ENCODE results near the gene GARS1.
"Not testable (repeated sequence)": the region's sequence is repeated elsewhere in the genome, so short reads cannot be mapped to it uniquely, and the experiment has no call there.

The GARS1 gene

DNA sequence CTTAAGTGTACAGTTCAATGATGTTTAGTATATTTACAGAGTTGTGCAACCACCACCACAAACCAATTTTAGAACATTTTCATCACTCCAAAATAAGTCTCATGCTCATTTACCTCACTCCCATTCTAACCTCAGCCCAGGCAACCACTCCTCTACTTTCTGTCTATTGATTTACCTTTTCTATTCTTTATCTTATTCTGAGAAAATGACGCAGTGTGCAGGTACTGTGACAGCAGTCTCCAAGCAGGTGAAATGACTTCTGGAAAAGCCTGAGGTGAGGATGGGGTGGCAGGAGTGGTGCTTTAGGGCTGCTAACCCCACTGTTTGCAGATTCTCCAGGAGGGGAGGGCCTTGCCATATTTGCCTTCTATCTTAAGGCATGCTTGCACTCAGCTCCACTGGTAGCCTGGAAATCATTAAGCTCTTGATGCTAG lies 39.5 kb downstream of the GARS1 start:
- Histone ChIP-seq H3K27ac (ENCODE audit: low read depth, low read length) (no peak overlapping the region), H3K79me2 (ENCODE audit: control insufficient read depth, insufficient read depth, low read length) (no peaks in the 10 kb centered on the region), H3K36me3 (ENCODE audit: control insufficient read depth, insufficient read depth, low read length) (peaks cover 22% of the 10 kb centered on the region), H4K5ac (ENCODE audit: low read length) (no peak overlapping the region), H3K4me2 (ENCODE audit: low read length) (no peak overlapping the region), H3K4ac (ENCODE audit: low read depth, low read length) (no peak overlapping the region), H3K4me1 (ENCODE audit: control insufficient read depth, low read depth, low read length) (no peaks in the 10 kb centered on the region), H3K18ac (ENCODE audit: low read length) (no peak overlapping the region), H3K23ac (ENCODE audit: low read length) (no peak overlapping the region), H3K27me3 (ENCODE audit: insufficient read depth, low read length, poor library complexity) (no peaks in the 10 kb centered on the region), H4K8ac (ENCODE audit: low read depth, low read length) (no peak overlapping the region), H3K9ac (ENCODE audit: low read length) (no peak overlapping the region), H3K79me1 (ENCODE audit: low read length) (peaks cover 3% of the 10 kb centered on the region), H3K4me3 (ENCODE audit: low read length) (no peak overlapping the region), H3K56ac (ENCODE audit: low read length) (no peak overlapping the region), H2BK120ac (ENCODE audit: low read depth, low read length) (no peak overlapping the region), H2BK15ac (replicated peaks; ENCODE audit: low read depth) (no peak overlapping the region), H2BK5ac (ENCODE audit: low read length) (no peak overlapping the region), H2AK5ac (ENCODE audit: low read length) (no peak overlapping the region)
- no CpG with 5 or more reads among the region's 1 CpG for WGBS (ENCODE audit: extremely low coverage, insufficient coverage, low lambda C conversion rate)
- DNase-seq = no peak

DNA sequence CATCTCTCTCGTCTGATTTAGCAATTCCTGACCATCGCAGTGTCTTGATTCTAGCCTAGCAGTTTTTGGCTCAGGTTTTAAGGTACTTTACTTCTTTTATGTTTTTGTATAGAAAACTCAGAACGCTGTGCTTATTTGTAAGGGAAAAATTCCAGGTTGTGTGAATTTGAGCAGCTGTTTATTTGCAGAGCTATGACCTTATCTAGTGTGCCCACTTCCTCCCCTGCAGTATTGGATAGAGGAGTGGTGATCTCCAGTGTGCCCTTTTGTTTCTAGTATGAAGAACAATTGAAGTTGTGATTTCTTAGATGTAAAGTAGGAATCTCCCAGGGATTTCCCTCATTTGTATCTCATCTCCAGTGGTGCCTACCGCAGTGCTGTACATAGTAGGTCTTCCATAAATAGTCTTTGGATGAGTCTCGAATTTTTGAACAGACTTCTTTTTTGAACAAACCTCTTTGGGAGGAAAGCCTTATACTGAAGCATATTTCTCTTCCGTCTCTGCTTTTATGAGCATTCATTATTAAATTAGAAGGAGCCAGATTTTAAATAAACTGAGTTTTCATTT lies 40.0 kb downstream of the GARS1 start:
- DNase-seq = no peak
- WGBS (ENCODE audit: extremely low coverage, insufficient coverage, low lambda C conversion rate) = no CpG with 5 or more reads among the region's 6 CpGs
- Histone ChIP-seq H3K79me1 (ENCODE audit: low read length) (peaks cover 3% of the 10 kb centered on the region), H3K27me3 (ENCODE audit: insufficient read depth, low read length, poor library complexity) (no peaks in the 10 kb centered on the region), H2BK15ac (replicated peaks; ENCODE audit: low read depth) (no peak overlapping the region), H3K9ac (ENCODE audit: low read length) (no peak overlapping the region), H2AK5ac (ENCODE audit: low read length) (no peak overlapping the region), H3K79me2 (ENCODE audit: control insufficient read depth, insufficient read depth, low read length) (no peaks in the 10 kb centered on the region), H3K23ac (ENCODE audit: low read length) (no peak overlapping the region), H3K18ac (ENCODE audit: low read length) (no peak overlapping the region), H4K5ac (ENCODE audit: low read length) (no peak overlapping the region), H4K8ac (ENCODE audit: low read depth, low read length) (no peak overlapping the region), H2BK120ac (ENCODE audit: low read depth, low read length) (no peak overlapping the region), H3K56ac (ENCODE audit: low read length) (no peak overlapping the region), H3K4me1 (ENCODE audit: control insufficient read depth, low read depth, low read length) (no peaks in the 10 kb centered on the region), H3K36me3 (ENCODE audit: control insufficient read depth, insufficient read depth, low read length) (peaks cover 20% of the 10 kb centered on the region), H3K4me3 (ENCODE audit: low read length) (no peak overlapping the region), H3K27ac (ENCODE audit: low read depth, low read length) (no peak overlapping the region), H3K4me2 (ENCODE audit: low read length) (no peak overlapping the region), H3K4ac (ENCODE audit: low read depth, low read length) (no peak overlapping the region), H2BK5ac (ENCODE audit: low read length) (no peak overlapping the region)

DNA sequence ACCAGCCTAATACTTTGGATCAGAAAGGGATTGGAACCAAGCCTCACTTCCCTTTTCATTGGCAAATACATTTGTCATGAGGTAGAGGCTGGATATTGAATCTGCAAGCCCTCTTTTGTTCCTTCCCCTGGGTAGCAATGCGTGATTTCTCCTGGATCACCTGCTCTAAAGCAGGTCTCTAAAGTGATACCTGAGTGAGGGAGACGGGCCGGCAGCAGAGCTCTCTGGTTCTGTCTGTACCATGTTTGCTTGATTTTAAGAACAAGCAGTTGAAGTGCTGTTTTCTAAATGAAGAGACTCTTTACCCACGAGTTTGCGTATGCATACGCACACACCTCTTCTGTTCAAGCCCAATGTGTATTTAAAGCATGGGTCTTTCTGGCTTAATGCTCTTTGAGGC lies 41.1 kb downstream of the GARS1 start:
- Histone ChIP-seq H4K5ac (ENCODE audit: low read length) (no peak overlapping the region), H4K8ac (ENCODE audit: low read depth, low read length) (no peak overlapping the region), H3K4me3 (ENCODE audit: low read length) (no peak overlapping the region), H3K4me2 (ENCODE audit: low read length) (no peak overlapping the region), H3K23ac (ENCODE audit: low read length) (no peak overlapping the region), H2BK120ac (ENCODE audit: low read depth, low read length) (no peak overlapping the region), H3K18ac (ENCODE audit: low read length) (no peak overlapping the region), H3K9ac (ENCODE audit: low read length) (no peak overlapping the region), H3K36me3 (ENCODE audit: control insufficient read depth, insufficient read depth, low read length) (peaks cover 20% of the 10 kb centered on the region), H3K27ac (ENCODE audit: low read depth, low read length) (no peak overlapping the region), H2BK5ac (ENCODE audit: low read length) (no peak overlapping the region), H3K79me2 (ENCODE audit: control insufficient read depth, insufficient read depth, low read length) (no peaks in the 10 kb centered on the region), H3K79me1 (ENCODE audit: low read length) (peaks cover 3% of the 10 kb centered on the region), H2BK15ac (replicated peaks; ENCODE audit: low read depth) (no peak overlapping the region), H3K56ac (ENCODE audit: low read length) (no peak overlapping the region), H2AK5ac (ENCODE audit: low read length) (no peak overlapping the region), H3K27me3 (ENCODE audit: insufficient read depth, low read length, poor library complexity) (no peaks in the 10 kb centered on the region), H3K4me1 (ENCODE audit: control insufficient read depth, low read depth, low read length) (no peaks in the 10 kb centered on the region), H3K4ac (ENCODE audit: low read depth, low read length) (no peak overlapping the region)
- no peak for DNase-seq
- no CpG with 5 or more reads among the region's 6 CpGs for WGBS (ENCODE audit: extremely low coverage, insufficient coverage, low lambda C conversion rate)

- not testable (repeated sequence) for H3K9ac ChIP-seq (ENCODE audit: low read length); H3K79me1 ChIP-seq (ENCODE audit: low read length); H2BK15ac ChIP-seq (replicated peaks; ENCODE audit: low read depth); H3K36me3 ChIP-seq (ENCODE audit: control insufficient read depth, insufficient read depth, low read length); H3K4ac ChIP-seq (ENCODE audit: low read depth, low read length); H2AK5ac ChIP-seq (ENCODE audit: low read length); H3K4me3 ChIP-seq (ENCODE audit: low read length); H4K8ac ChIP-seq (ENCODE audit: low read depth, low read length); H3K27ac ChIP-seq (ENCODE audit: low read depth, low read length); H3K4me2 ChIP-seq (ENCODE audit: low read length); H3K23ac ChIP-seq (ENCODE audit: low read length); H3K27me3 ChIP-seq (ENCODE audit: insufficient read depth, low read length, poor library complexity); H3K4me1 ChIP-seq (ENCODE audit: control insufficient read depth, low read depth, low read length); H3K56ac ChIP-seq (ENCODE audit: low read length); H2BK5ac ChIP-seq (ENCODE audit: low read length); H3K18ac ChIP-seq (ENCODE audit: low read length); H3K79me2 ChIP-seq (ENCODE audit: control insufficient read depth, insufficient read depth, low read length); DNase-seq; H2BK120ac ChIP-seq (ENCODE audit: low read depth, low read length); H4K5ac ChIP-seq (ENCODE audit: low read length)
- WGBS (ENCODE audit: extremely low coverage, insufficient coverage, low lambda C conversion rate) = no CpG with 5 or more reads among the region's 29 CpGs
Measured at GRCh38 chr7:30642322-30642721, 47.6 kb downstream of the GARS1 start.

DNA sequence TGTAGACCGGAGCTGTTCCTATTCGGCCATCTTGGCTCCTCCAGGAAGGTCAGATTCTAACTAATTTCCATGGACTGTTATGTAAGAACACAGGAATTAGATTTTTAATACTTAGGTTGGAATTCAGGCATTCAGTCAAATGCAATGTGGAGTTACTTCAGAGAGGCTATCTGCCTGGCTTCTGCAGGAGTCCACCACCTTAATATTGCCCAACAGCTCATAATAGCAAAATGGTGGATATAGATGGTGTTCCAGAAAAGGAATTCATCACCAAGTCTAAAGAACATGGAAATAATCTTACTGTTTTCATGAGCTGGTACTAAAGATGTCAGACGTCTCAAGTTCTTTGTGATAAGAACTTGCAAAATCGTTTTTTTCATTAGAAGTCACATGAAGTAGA lies 48.1 kb downstream of the GARS1 start:
- peak overlapping the region; percentile 67 for H3K56ac ChIP-seq (ENCODE audit: low read length)
- H3K79me1 ChIP-seq (ENCODE audit: low read length) = peaks cover 5% of the 10 kb centered on the region
- H3K4me3 ChIP-seq (ENCODE audit: low read length) = no peak overlapping the region
- H2AK5ac ChIP-seq (ENCODE audit: low read length) = no peak overlapping the region
- H3K27ac ChIP-seq (ENCODE audit: low read depth, low read length) = no peak overlapping the region
- WGBS (ENCODE audit: extremely low coverage, insufficient coverage, low lambda C conversion rate) = no CpG with 5 or more reads among the region's 4 CpGs
- H2BK120ac ChIP-seq (ENCODE audit: low read depth, low read length) = no peak overlapping the region
- no peak overlapping the region for H3K23ac ChIP-seq (ENCODE audit: low read length)
- no peak overlapping the region for H3K18ac ChIP-seq (ENCODE audit: low read length)
- H3K36me3 ChIP-seq (ENCODE audit: control insufficient read depth, insufficient read depth, low read length) = no peaks in the 10 kb centered on the region
- H4K8ac ChIP-seq (ENCODE audit: low read depth, low read length) = peak overlapping the region; percentile 28
- H3K4me2 ChIP-seq (ENCODE audit: low read length) = peak overlapping the region; percentile 28
- H2BK15ac ChIP-seq (replicated peaks; ENCODE audit: low read depth) = peak overlapping the region; percentile 74
- no peak for DNase-seq
- H3K9ac ChIP-seq (ENCODE audit: low read length) = peak overlapping the region; percentile 35
- H3K79me2 ChIP-seq (ENCODE audit: control insufficient read depth, insufficient read depth, low read length) = no peaks in the 10 kb centered on the region
- H3K27me3 ChIP-seq (ENCODE audit: insufficient read depth, low read length, poor library complexity) = no peaks in the 10 kb centered on the region
- H3K4ac ChIP-seq (ENCODE audit: low read depth, low read length) = no peak overlapping the region
- H2BK5ac ChIP-seq (ENCODE audit: low read length) = no peak overlapping the region
- no peak overlapping the region for H4K5ac ChIP-seq (ENCODE audit: low read length)
- peaks cover 3% of the 10 kb centered on the region for H3K4me1 ChIP-seq (ENCODE audit: control insufficient read depth, low read depth, low read length)

DNA sequence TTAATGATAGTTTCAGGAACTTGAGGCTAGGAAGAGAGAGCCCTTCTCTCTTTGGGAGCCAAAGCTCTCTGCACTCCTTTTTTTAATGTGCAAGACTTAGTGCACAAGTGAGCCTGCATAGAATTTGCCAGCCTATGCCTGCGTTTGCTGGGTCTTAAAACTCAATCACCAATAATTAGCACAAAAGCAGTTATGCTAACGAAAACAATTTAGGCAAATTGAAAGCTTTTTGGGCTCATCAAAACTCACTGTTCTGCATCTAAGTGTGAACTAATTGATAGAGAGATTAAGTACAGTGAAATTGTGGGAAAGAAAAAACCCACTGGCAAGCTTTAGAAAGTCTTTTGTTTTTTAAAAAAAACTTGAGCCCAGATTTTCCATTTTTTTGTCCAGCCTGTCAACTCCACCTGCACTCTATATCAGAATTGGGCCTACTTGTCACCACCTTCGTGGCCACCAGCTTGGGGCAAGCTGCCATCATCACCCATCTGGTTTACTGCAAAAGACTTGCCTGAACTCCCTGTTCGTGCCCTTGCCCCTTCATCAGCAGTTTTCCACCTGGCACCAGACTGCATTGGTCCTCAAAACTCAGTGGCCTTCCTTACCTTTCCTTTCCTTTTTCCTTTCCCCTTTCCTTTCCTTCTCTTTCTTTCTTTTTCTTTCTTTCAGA lies 49.7 kb downstream of the GARS1 start:
- Histone ChIP-seq H2AK5ac (ENCODE audit: low read length) (no peak overlapping the region), H3K56ac (ENCODE audit: low read length) (no peak overlapping the region), H3K4ac (ENCODE audit: low read depth, low read length) (no peak overlapping the region), H3K79me1 (ENCODE audit: low read length) (peaks cover 5% of the 10 kb centered on the region), H2BK120ac (ENCODE audit: low read depth, low read length) (no peak overlapping the region), H3K4me3 (ENCODE audit: low read length) (no peak overlapping the region), H3K36me3 (ENCODE audit: control insufficient read depth, insufficient read depth, low read length) (no peaks in the 10 kb centered on the region), H3K79me2 (ENCODE audit: control insufficient read depth, insufficient read depth, low read length) (no peaks in the 10 kb centered on the region), H4K5ac (ENCODE audit: low read length) (no peak overlapping the region), H3K23ac (ENCODE audit: low read length) (no peak overlapping the region), H3K18ac (ENCODE audit: low read length) (no peak overlapping the region), H2BK5ac (ENCODE audit: low read length) (no peak overlapping the region), H3K9ac (ENCODE audit: low read length) (no peak overlapping the region), H3K27ac (ENCODE audit: low read depth, low read length) (no peak overlapping the region), H2BK15ac (replicated peaks; ENCODE audit: low read depth) (no peak overlapping the region), H3K4me1 (ENCODE audit: control insufficient read depth, low read depth, low read length) (peaks cover 3% of the 10 kb centered on the region), H3K27me3 (ENCODE audit: insufficient read depth, low read length, poor library complexity) (no peaks in the 10 kb centered on the region), H3K4me2 (ENCODE audit: low read length) (no peak overlapping the region), H4K8ac (ENCODE audit: low read depth, low read length) (no peak overlapping the region)
- WGBS (ENCODE audit: extremely low coverage, insufficient coverage, low lambda C conversion rate) = no CpG with 5 or more reads among the region's 4 CpGs
- DNase-seq = no peak

All from mesendoderm (in vitro differentiated cells).